GM21723 (cell line): ENCODE measurements around the gene SHANK1.
"Not testable (repeated sequence)": the region's sequence is repeated elsewhere in the genome, so short reads cannot be mapped to it uniquely, and the experiment has no call there.

Source experiments
- ATAC-seq: cut with Tn5 transposase; IDR thresholded peaks from one replicate; pipeline ENCODE4 v1.9.1; 2021; ENCODE audit warnings: mild to moderate bottlenecking, moderate library complexity; ENCODE audit not compliant: unreplicated experiment

Gene SHANK1

DNA sequence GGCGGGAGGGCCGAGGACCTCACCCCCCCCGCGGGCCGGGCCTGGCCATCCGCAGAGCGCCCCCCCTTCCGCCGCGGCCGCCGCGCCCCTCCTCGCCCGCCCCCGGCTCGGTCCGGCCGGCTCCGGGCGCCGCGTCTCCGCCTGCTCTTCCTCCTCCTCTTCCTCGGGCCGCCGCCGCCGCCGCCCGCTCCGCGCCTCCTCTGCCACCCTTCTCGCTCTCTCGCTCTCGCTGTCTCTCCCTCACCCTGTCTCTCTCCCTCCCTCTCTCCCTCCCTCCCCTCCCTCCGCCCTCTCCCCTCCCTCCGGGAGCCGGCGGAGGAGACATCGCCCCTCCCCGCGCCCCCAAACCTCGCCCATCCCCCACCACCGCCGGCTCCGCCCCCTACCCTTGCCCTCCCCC is at the start of gene SHANK1:
Gene SHANK1 (minus strand): TSS at position 237 of the 400 bp plus-strand sequence. CDS start 2,883 bp downstream, outside the sequence.
- no peak for ATAC-seq

GRCh38 chr19:50768277-50768676 is 48.7 kb upstream of the SHANK1 start:
- no peak for ATAC-seq

- ATAC-seq, result not testable (repeated sequence)
These were observed 47.7 kb upstream of the SHANK1 start for GRCh38 chr19:50767263-50767662.

DNA sequence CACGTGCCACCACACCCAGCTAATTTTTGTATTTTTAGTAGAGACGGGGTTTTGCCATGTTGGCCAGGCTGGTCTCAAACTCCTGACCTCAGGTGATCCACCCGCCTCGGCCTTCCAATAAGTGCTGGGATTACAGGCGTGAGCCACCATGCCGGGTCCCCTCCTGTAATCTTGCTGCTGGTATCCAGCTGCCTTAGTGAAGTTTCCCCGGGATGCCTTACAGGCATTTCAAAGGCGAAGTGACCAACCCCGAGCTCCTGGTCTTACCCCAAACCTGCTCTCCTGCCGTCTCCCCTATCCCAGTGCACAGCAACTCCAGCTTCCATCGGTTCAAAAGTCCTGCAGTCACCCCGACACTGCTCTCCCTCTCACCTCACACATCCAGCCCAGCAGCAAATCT is 47.1 kb upstream of the SHANK1 start:
- ATAC-seq, result not testable (repeated sequence)

- ATAC-seq, result no peak
These were observed 44.8 kb upstream of the SHANK1 start for GRCh38 chr19:50764409-50764808.

- ATAC-seq, result not testable (repeated sequence)
These were observed 43.9 kb upstream of the SHANK1 start for GRCh38 chr19:50763521-50763920.

DNA sequence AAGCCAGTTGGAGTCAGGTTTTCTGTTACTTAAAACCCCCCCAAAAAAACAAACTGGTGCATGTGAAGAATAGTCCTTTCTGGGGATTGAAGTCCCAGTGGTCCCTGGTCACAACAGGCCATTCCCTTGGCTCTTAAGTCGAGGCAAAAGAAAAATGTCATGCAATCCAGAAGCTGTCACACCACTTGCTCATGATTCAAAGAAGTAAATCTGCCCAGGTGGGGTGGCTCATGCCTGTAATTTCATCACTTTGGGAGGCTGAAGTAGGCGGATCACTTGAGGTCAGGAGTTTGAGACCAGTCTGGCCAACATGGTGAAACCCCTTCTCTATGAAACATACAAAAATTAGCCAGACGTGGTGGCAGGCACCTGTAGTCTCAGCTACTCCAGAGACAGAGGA is 41.9 kb upstream of the SHANK1 start:
- ATAC-seq, result not testable (repeated sequence)

GRCh38 chr19:50759886-50760285 is 40.3 kb upstream of the SHANK1 start:
- ATAC-seq, result no peak

GRCh38 chr19:50759076-50759475 is 39.5 kb upstream of the SHANK1 start:
- not testable (repeated sequence) for ATAC-seq

- ATAC-seq, result not testable (repeated sequence)
These were observed 38.0 kb upstream of the SHANK1 start for GRCh38 chr19:50757624-50758023.

- ATAC-seq, result not testable (repeated sequence)
These were observed 36.6 kb upstream of the SHANK1 start for GRCh38 chr19:50756244-50756643.

DNA sequence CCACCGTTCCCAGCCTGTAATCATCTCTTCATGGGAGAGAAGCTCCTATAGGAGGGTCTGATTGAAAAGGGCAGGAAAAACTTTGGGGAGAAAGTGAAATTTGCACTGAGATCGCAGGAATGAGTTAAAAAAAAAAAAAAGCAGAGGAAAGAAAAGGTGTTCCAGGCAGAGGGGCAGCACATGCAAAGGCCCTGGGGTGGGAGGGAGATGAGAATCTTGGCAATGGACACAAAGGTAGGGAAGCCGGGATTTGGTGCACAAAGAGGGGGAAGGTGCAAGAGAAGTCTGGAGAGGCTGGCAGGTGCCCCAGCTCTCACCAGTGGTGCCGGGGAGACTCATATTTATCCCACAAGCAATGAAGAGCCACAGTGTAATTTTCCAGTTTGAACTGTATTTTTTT is 34.3 kb upstream of the SHANK1 start:
- no peak for ATAC-seq

GRCh38 chr19:50750010-50750409 is 30.4 kb upstream of the SHANK1 start:
- no peak for ATAC-seq

DNA sequence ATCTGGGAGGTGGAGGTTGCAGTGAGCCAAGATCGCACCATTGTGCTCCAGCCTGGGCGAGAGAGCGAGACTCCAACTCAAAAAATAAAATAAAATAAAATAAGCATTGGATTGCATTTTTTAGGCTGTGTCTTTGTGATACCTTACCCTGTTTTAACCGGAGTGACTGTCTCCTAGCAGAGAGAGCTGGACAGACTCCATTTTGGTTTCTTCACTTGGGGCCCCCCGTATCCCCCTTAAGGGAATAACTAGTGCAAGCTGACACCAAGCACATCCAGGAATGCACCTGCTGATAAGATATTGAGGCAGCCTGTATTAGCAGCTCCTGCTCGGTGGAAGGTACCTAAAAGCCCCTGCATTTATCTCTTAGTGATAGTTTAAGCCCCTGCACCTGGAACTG is 29.9 kb upstream of the SHANK1 start:
- ATAC-seq, result no peak

- ATAC-seq, result not testable (repeated sequence)
These were observed 27.5 kb upstream of the SHANK1 start for GRCh38 chr19:50747141-50747540.

GRCh38 chr19:50745221-50745620 is 25.6 kb upstream of the SHANK1 start:
- no peak for ATAC-seq

- no peak for ATAC-seq
These were observed 23.9 kb upstream of the SHANK1 start for GRCh38 chr19:50743537-50743936.

DNA sequence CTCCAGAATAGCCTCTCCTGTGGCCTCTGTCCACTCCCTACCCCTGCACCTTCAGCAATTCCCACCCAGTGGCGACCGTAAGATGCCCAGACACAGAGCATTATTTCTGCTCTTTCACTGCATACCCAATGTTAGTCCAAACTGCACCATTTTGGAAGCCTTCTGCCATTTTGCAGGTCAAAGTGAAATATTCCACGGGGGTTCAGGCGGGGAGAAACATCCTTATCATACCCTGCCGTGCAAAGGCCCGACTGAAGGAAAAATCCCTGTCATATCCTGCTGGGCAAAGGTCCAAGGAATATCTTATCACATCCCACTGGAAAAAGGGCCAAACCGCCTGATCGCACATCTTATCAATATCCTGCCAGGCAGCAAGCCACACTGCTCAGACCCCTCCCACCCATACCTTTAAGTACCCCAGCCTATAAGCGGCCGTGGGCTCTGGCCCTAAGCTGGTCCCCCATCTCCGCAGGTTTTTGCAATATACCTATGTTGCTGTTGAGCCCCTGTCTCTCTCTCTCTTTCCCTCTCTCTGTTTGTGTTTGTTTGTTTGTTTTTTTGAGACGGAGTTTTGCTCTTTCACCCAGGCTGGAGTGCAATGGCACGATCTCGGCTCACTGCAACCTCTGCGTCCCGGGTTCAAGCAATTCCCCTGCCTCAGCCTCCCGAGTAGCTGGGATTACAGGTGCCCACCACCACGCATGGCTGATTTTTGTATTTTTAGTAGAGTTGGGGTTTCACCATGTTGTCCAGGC is 21.8 kb upstream of the SHANK1 start:
- ATAC-seq, result no peak

DNA sequence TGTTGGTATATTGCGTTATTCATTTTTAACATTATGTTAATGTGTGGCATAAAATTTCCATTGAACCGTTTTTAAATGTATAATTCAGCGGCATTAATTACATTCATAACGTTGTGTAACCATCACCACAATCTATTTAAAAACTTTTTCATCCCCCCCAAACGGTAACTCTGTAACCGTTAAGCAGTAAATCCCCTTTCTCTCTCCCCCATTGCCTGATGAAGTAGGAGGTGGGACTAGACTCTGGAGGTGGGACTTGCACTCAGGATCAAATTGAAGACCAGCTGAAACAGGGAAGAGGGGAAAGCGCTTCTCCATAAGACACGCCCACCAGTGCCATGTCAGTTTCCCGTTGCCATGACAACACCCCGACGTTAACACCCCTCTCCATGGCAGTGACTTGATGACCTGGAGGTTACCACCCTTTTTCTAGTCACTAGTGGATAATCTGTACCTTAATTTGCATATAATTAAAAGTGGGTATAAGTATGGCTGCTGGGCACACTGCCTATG is 20.4 kb upstream of the SHANK1 start:
- ATAC-seq, result no peak

DNA sequence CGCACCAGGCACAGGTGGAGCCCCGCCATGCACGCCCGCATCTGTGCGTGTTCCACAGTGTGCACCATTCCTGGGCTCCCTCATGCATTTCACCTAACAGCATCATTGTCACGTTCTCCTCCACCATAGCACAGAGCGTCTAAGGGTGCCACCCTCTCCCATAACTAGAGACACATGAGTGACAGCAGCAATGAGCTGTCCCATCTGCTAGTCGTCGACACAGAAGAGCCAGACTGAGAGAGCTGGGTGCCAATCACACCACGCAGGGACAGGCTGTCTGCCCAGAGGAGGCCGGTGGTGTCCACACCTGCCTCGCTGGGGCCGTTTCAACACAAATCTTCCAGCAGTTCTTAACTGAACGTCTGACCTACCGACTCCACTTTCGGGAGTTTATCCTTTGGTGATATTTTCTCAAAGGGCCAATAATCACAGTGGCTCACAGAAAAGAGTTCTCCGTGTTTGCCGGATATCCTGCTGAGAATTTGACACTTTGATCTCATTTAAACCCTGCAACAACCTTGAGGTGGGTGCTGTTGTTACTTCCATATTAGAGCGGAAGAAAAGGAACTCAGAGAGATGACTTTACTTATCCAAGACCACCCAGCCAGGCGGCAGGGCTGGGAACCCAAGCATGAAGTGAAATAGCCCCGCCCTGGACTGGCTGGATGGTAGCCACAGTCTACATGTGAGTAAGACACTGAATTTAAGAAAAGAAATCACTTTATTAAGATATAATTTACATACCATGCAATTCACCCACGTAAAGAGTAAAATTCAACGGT is 19.7 kb upstream of the SHANK1 start:
- no peak for ATAC-seq

- ATAC-seq, result no peak
These were observed 16.7 kb upstream of the SHANK1 start for GRCh38 chr19:50736338-50736737.

DNA sequence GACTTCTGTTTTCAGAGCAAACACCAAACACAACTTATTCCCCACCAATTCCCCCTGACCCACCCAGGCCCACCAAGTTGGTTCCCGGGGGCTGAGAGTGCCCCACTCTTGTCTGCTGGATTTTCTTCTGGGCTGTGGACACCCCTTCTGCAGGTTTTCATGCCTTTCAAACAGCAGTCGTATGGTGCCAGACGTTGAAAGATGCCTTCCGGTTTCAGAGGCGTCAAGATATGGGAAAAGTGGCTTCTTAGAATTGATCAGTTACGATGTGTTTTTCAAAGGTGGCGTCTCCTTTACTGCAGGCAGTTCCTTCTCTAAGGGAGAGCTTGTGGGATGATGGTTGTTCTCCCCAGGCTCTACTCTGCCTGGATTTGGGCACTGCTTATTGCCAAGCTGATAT is 16.3 kb upstream of the SHANK1 start:
- no peak for ATAC-seq
